Heart right ventricle (tissue), 16 donors: ENCODE results near the gene SCRT2. TPM values are rescaled to one million over a fixed set of nuclear protein-coding genes. Genes with fewer than 3 reads are reported as not detected.

Experiments
- ATAC-seq, 8 donors: fragments of 200-7000 bp; cut with Tn5 transposase; one replicate each; pipeline ENCODE4 v1.9.1; 2020; ENCODE audit warnings: mild to moderate bottlenecking in 8 of 8, moderate library complexity in 8 of 8, moderate number of reproducible peaks in 1 of 8
- DNase-seq, 2 donors: peaks; one replicate each; pipeline ENCODE4 v3.0.0-alpha.2; 2020
- H3K27ac ChIP-seq, 10 donors: fragments of 200-600 bp; sonication (generic) in 2 of 10; one replicate each; pipeline versions ENCODE4 v1.5.0 to v1.8.0; 2020 to 2022; ENCODE audit warnings: mild to moderate bottlenecking in 3 of 10
- H3K27me3 ChIP-seq, 7 donors: fragments of 200-600 bp; one replicate each; pipeline ENCODE4 v1.8.0; 2021 to 2022; ENCODE audit warnings: mild to moderate bottlenecking in 2 of 7
- H3K36me3 ChIP-seq, 9 donors: fragments of 200-600 bp; sonication (generic) in 1 of 9; one replicate each; pipeline versions ENCODE4 v1.5.0 to v1.8.0; 2020 to 2022; ENCODE audit warnings: mild to moderate bottlenecking in 2 of 9
- H3K4me1 ChIP-seq, 9 donors: fragments of 200-600 bp; sonication (generic) in 1 of 9; one replicate each; pipeline versions ENCODE4 v1.5.0 to v1.8.0; 2020 to 2022; ENCODE audit warnings: mild to moderate bottlenecking in 4 of 9
- H3K4me3 ChIP-seq, 10 donors: fragments of 200-600 bp; sonication (generic) in 2 of 10; one replicate each; pipeline versions ENCODE4 v1.5.0 to v1.8.0; 2020 to 2022; ENCODE audit warnings: mild to moderate bottlenecking in 7 of 10, moderate library complexity in 2 of 10
- H3K9me3 ChIP-seq, 11 donors: fragments of 200-600 bp in 10 of 11; sonication (generic) in 2 of 11; one replicate each; pipeline versions ENCODE4 v1.5.0 to v1.8.0; 2013 to 2022; ENCODE audit warnings: mild to moderate bottlenecking in 2 of 11, control low read depth in 1 of 11, moderate library complexity in 1 of 11
- WGBS, 2 donors: extraction: QIAGEN DNeasy Blood & Tissue Kit; methylation state at CpG; one replicate each; pipeline ENCODE4 v1.1.7; 2013; ENCODE audit warnings: inconsistent platforms in 1 of 2; 5-methylcytosine and 5-hydroxymethylcytosine counted together
- intact Hi-C, 10 donors: fragments of 100-400 bp; cut with DNase I; formaldehyde crosslinking; loops; one replicate each; pipeline versions ENCODE4 v1.11.1 to v1.14.2; 2022
- polyA plus RNA-seq, 2 donors: library from polyadenylated mRNA; stranded (reverse); fragments of 200-250 nt; gene quantifications; one replicate each; pipeline ENCODE4 v1.2.3, GENCODE V29; 2013
- total RNA-seq, 10 donors: library from RNA; stranded (reverse); fragmentation: NEBNext Ultra II Directional in 3 of 10; extraction: Animal tissue kit (Norgen Biotek cat#: 25700) in 3 of 10; gene quantifications; one replicate each; pipeline versions ENCODE4 v1.2.1 to v1.2.4, GENCODE V29; 2021 to 2023
- TF ChIP-seq, protein P1 (sequence below), 9 donors: fragments of 200-600 bp; sonication (generic) in 2 of 9; IDR thresholded peaks; one replicate each; pipeline versions ENCODE4 v1.5.0 to v1.8.0; 2021 to 2022; ENCODE audit warnings: antibody characterized with exemption in 9 of 9, mild to moderate bottlenecking in 5 of 9, moderate library complexity in 1 of 9
- donor health status: Arrhythmogenic right ventricular cardiomyopathy.
- donor health status: ischemic (EF 13 %, LVEDD 7.1; RV severe dilation, severe dysfunction).
- donor health status: healthy with polysubstance abuse.
- donor health status: DM: no; HTN: yes; CAD: no.
- donor health status: DM: no; HTN: no; CAD: no.
- donor health status: ischemic (EF 25% LVEDD 6.9; RV normal size, moderate dysfunction).
- donor health status: ischemic (EF 25% LVEDD 5.7; RV mildly dilated, moderate dysfunction).
- donor health status: healthy.
- donor health status: DM: yes; HTN: yes; CAD: no.
- donor health status: Ischemic cardiomyopathy.
- donor health status: ischemic (EF 35%, LVEDD 5.7; RV mildly dilated, moderate dysfunction).
- donor health status: nonischemic (EF 11% LVEDD 7.7; RV severe dilation, severe dysfunction).
- donor health status: DM: yes; HTN: yes; CAD: no.
- donor health status: PGD.
- donor health status: ischemic (EF 29% LVEDD 5.4; RV normal size, mild dysfunction).
- donor health status: nonischemic (EF 23%, LVEDD 6.1; RV moderate dilation, normal function).

The SCRT2 gene
- total and polyA plus RNA-seq, 12 donors: not detected

DNA sequence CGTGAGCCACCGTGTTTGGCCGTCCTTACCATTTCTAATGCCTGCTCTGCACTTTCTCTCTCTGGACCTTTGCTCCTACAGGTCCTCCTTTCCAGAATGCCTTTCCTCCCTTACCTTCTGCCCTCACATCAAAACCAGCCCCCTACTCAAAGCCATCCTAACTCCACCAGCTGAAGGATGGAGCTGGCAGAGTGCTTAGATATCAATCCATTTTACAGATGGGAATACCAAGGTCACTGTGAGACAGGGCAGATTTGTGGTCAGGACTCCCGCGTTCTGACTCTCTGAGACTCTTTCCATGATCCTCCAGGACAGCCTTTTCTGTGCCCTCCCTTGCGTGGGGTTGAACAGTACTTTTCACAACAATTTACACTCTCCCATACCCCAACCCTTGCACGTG lies 41.7 kb upstream of the SCRT2 start:
- DNase-seq (no peak), ATAC-seq (no peak)
- Histone ChIP-seq H3K36me3 (no peaks in the 10 kb centered on the region), H3K4me3 (no peak overlapping the region), H3K9me3 (peaks cover 0 to 29% (median 6%) of the 10 kb centered on the region in 11 donors), H3K27me3 (peaks cover 0 to 6% (median 0%) of the 10 kb centered on the region in 7 donors), H3K4me1 (no peaks in the 10 kb centered on the region), H3K27ac (no peak overlapping the region)
- 77 to 82% methylated on average over 7 of the region's 7 CpGs for WGBS, 2 donors
- TF ChIP-seq, protein P1, sequence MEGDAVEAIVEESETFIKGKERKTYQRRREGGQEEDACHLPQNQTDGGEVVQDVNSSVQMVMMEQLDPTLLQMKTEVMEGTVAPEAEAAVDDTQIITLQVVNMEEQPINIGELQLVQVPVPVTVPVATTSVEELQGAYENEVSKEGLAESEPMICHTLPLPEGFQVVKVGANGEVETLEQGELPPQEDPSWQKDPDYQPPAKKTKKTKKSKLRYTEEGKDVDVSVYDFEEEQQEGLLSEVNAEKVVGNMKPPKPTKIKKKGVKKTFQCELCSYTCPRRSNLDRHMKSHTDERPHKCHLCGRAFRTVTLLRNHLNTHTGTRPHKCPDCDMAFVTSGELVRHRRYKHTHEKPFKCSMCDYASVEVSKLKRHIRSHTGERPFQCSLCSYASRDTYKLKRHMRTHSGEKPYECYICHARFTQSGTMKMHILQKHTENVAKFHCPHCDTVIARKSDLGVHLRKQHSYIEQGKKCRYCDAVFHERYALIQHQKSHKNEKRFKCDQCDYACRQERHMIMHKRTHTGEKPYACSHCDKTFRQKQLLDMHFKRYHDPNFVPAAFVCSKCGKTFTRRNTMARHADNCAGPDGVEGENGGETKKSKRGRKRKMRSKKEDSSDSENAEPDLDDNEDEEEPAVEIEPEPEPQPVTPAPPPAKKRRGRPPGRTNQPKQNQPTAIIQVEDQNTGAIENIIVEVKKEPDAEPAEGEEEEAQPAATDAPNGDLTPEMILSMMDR (IDR thresholded peaks at IDR 0.05): no peak
- intact Hi-C loops: no loop called here

- ATAC-seq: no peak
- peaks cover 0 to 32% (median 21%) of the 10 kb centered on the region in 7 donors for H3K27me3 ChIP-seq
- TF ChIP-seq, protein P1 (IDR thresholded peaks at IDR 0.05): no peak
- H3K4me3 ChIP-seq: no peak overlapping the region
- no peaks in the 10 kb centered on the region for H3K36me3 ChIP-seq
- DNase-seq: no peak
- peaks cover 0 to 4% (median under 1%) of the 10 kb centered on the region in 9 donors for H3K4me1 ChIP-seq
- no peak overlapping the region for H3K27ac ChIP-seq
- WGBS, 2 donors: 81 to 87% methylated on average over 2 of the region's 2 CpGs
- peaks cover 0 to 24% (median 6%) of the 10 kb centered on the region in 11 donors for H3K9me3 ChIP-seq
- intact Hi-C loops: no loop called here
Measured at GRCh38 chr20:714453-714852, 38.9 kb upstream of the SCRT2 start.

GRCh38 chr20:711576-711975 lies 36.0 kb upstream of the SCRT2 start:
- 46 to 51% methylated on average over 2 of the region's 2 CpGs for whole genome bisulfite sequencing, 2 donors
- H3K36me3 ChIP-seq: no peaks in the 10 kb centered on the region
- H3K9me3 ChIP-seq: peaks cover 0 to 31% (median 6%) of the 10 kb centered on the region in 11 donors
- ATAC-seq (peak in 1 of 8 donors; percentile 61), DNase-seq (no peak)
- H3K27ac ChIP-seq: no peak overlapping the region
- H3K27me3 ChIP-seq: peaks cover 0 to 45% (median 28%) of the 10 kb centered on the region in 7 donors
- peaks cover 0 to 8% (median 4%) of the 10 kb centered on the region in 9 donors for H3K4me1 ChIP-seq
- no peak overlapping the region for H3K4me3 ChIP-seq
- TF ChIP-seq, protein P1 (IDR thresholded peaks at IDR 0.05): no peak
- intact Hi-C loops: no loop called here

DNA sequence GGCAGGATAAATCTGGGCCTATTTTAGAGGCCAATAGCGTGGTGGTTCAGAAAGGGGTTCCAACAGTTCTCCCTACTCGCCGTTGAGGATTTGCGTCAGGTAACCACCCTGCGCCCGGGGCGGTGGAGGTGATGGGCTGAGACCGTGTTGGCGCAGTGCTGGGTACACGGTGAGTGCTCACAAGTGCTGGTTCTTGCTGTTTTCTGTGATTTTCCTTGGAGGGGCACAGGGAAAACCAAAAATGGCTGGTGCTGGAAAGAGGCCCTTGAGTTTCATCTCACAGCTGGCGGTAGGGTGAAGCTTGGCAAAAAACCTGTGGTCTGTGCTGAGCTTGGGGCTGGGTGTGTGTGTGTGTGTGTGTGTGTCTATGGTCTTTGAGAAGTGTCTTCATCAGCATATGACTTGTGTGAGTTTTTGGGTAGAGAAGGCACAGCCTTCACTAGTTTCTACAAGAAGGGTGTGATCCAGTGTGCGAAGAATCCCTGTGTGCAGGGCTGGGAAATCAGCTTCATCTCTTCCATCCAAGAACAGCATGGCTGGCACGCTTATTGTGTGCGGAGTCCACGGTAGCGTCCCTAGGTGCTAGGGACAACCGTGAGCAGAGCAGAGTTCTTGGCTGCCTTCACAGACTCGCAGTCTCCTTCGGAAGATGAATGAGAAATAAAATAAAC lies 35.3 kb upstream of the SCRT2 start:
- ATAC-seq (no peak), DNase-seq (no peak)
- Histone ChIP-seq H3K4me3 (no peak overlapping the region), H3K27ac (no peak overlapping the region), H3K4me1 (peaks cover 0 to 8% (median 4%) of the 10 kb centered on the region in 9 donors), H3K36me3 (no peaks in the 10 kb centered on the region), H3K27me3 (peaks cover 0 to 45% (median 28%) of the 10 kb centered on the region in 7 donors), H3K9me3 (peaks cover 0 to 31% (median 6%) of the 10 kb centered on the region in 11 donors)
- WGBS, 2 donors: 73 to 83% methylated on average over 19 of the region's 19 CpGs
- intact Hi-C loops: no loop called here
- TF ChIP-seq, protein P1 (IDR thresholded peaks at IDR 0.05): no peak
